A549 (cell line): ENCODE measurements around the gene GGA1. TPM values are rescaled to one million over a fixed set of nuclear protein-coding genes. Genes with fewer than 3 reads are reported as not detected.

Source experiments
- ATAC-seq, 2 experiments: fragments of 200-7000 bp in 1 of 2; fragments of >200 bp in 1 of 2; cut with Nextera tagmentation in 1 of 2; cut with Tn5 transposase in 1 of 2; 3 replicates each; pipeline versions ENCODE4 v1.8.0 to v1.9.1; 2018 to 2020; ENCODE audit warnings: mild to moderate bottlenecking in 1 of 2, moderate library complexity in 1 of 2
- CTCF ChIA-PET: fragments of 300-600 bp; sonication (Branson Sonifier 250); formaldehyde crosslinking; extraction: SDS; loops from one replicate; lab custom pipeline; 2021; ENCODE audit warnings: antibody characterized with exemption, inconsistent platforms; lab: Yijun Ruan, JAX
- POLR2A ChIA-PET: fragments of 350-600 bp; formaldehyde crosslinking; extraction: SDS; loops from one replicate; lab custom pipeline; 2021; ENCODE audit warnings: antibody characterized with exemption, inconsistent platforms; lab: Yijun Ruan, JAX
- DNase-seq, 2 experiments: peaks; one replicate each; pipeline versions ENCODE4 v3.0.0 to v3.0.0-alpha.2; 2011 to 2016; ENCODE audit warnings: low read depth in 1 of 2, low spot score in 1 of 2
- FAIRE-seq: peaks from 2 replicates; lab custom pipeline; 2011; peaks lifted over from hg19 to GRCh38; lab: Jason Lieb, UNC
- H3K27ac ChIP-seq, 2 experiments: fragments of >200 bp; sonication (Bioruptor Twin); formaldehyde crosslinking; 3 replicates each; pipeline ENCODE4 v1.5.1; 2016 to 2017
- H3K4me1 ChIP-seq: fragments of >200 bp; sonication (Bioruptor Twin); formaldehyde crosslinking; 3 replicates; pipeline ENCODE4 v1.6.1; 2016
- H3K4me2 ChIP-seq: fragments of >200 bp; sonication (Bioruptor Twin); formaldehyde crosslinking; 3 replicates; pipeline ENCODE4 v1.6.1; 2016
- H3K4me3 ChIP-seq: fragments of >200 bp; sonication (Bioruptor Twin); formaldehyde crosslinking; 3 replicates; pipeline ENCODE4 v1.5.1; 2016
- H3K9me3 ChIP-seq: fragments of >200 bp; sonication (Bioruptor Twin); formaldehyde crosslinking; 3 replicates; pipeline ENCODE4 v1.6.1; 2016
- ATOH8 ChIP-seq: fragments of 250-450 bp; sonication (Bioruptor Pico); IDR thresholded peaks from 2 replicates; pipeline ENCODE4 v1.5.0; 2020; ENCODE audit warnings: low read depth, mild to moderate bottlenecking, moderate library complexity
- BCL3 ChIP-seq: fragments of >200 bp; sonication (Bioruptor Twin); formaldehyde crosslinking; IDR thresholded peaks from 3 replicates; pipeline ENCODE4 v1.6.1; 2016
- CBX2 ChIP-seq: fragments of 200-600 bp; sonication (generic); IDR thresholded peaks from 2 replicates; pipeline ENCODE4 v1.6.1; 2016; ENCODE audit warnings: low read depth, mild to moderate bottlenecking, borderline replicate concordance
- CBX8 ChIP-seq: fragments of 200-600 bp; sonication (generic); IDR thresholded peaks from 2 replicates; pipeline ENCODE4 v1.6.1; 2016
- CHD2 ChIP-seq: fragments of 150-350 bp; IDR thresholded peaks from 2 replicates; pipeline ENCODE4 v1.6.1; 2014; ENCODE audit warnings: low read length; ENCODE audit not compliant: partially characterized antibody
- CHD4 ChIP-seq: fragments of 200-600 bp; sonication (generic); IDR thresholded peaks from 2 replicates; pipeline ENCODE4 v1.6.1; 2016; ENCODE audit warnings: antibody characterized with exemption, mild to moderate bottlenecking, borderline replicate concordance
- CTCF ChIP-seq: fragments of >200 bp; sonication (Bioruptor Twin); formaldehyde crosslinking; IDR thresholded peaks from 3 replicates; pipeline ENCODE4 v1.5.1; 2016
- EHF ChIP-seq: fragments of 250-450 bp; sonication (Bioruptor Pico); IDR thresholded peaks from 2 replicates; pipeline ENCODE4 v1.5.0; 2020; ENCODE audit warnings: mild to moderate bottlenecking
- ESRRA ChIP-seq: fragments of 150-350 bp; IDR thresholded peaks from 2 replicates; pipeline ENCODE4 v1.6.1; 2014; ENCODE audit warnings: mild to moderate bottlenecking, low read length, borderline replicate concordance
- FOSB ChIP-seq: fragments of 250-450 bp; sonication (Bioruptor Pico); IDR thresholded peaks from 2 replicates; pipeline ENCODE4 v1.5.0; 2020; ENCODE audit warnings: mild to moderate bottlenecking, moderate library complexity
- FOXS1 ChIP-seq: fragments of 250-450 bp; sonication (Bioruptor Pico); IDR thresholded peaks from 2 replicates; pipeline ENCODE4 v1.5.0; 2020; ENCODE audit warnings: mild to moderate bottlenecking, moderate library complexity
- HMGXB4 ChIP-seq: fragments of 250-450 bp; sonication (Bioruptor Pico); IDR thresholded peaks from 2 replicates; pipeline ENCODE4 v1.5.0; 2021; ENCODE audit warnings: mild to moderate bottlenecking, moderate library complexity, borderline replicate concordance
- HOXA7 ChIP-seq: fragments of 250-450 bp; sonication (Bioruptor Pico); IDR thresholded peaks from 2 replicates; pipeline ENCODE4 v1.5.0; 2020; ENCODE audit warnings: mild to moderate bottlenecking, moderate library complexity
- HOXB5 ChIP-seq: fragments of 250-450 bp; sonication (Bioruptor Pico); IDR thresholded peaks from 2 replicates; pipeline ENCODE4 v1.5.0; 2020; ENCODE audit warnings: mild to moderate bottlenecking, moderate library complexity
- KDM5A ChIP-seq: fragments of 200-600 bp; sonication (generic); IDR thresholded peaks from 2 replicates; pipeline ENCODE4 v1.6.1; 2016; ENCODE audit warnings: antibody characterized with exemption, mild to moderate bottlenecking
- MAFK ChIP-seq: fragments of 450-650 bp; IDR thresholded peaks from 2 replicates; pipeline ENCODE4 v1.6.1; 2014; ENCODE audit not compliant: partially characterized antibody
- MAX ChIP-seq: IDR thresholded peaks from 2 replicates; pipeline ENCODE4 v1.6.1; 2012
- NFE2L2 ChIP-seq: fragments of 150-350 bp; conservative IDR thresholded peaks from 2 replicates; pipeline ENCODE4 v1.6.1; 2014; ENCODE audit warnings: low read length
- NPAS2 ChIP-seq: fragments of 250-450 bp; sonication (Bioruptor Pico); IDR thresholded peaks from 2 replicates; pipeline ENCODE4 v1.8.0; 2022; ENCODE audit warnings: mild to moderate bottlenecking, moderate library complexity, borderline replicate concordance
- PHF8 ChIP-seq: fragments of 200-600 bp; sonication (generic); IDR thresholded peaks from 2 replicates; pipeline ENCODE4 v1.6.1; 2016; ENCODE audit warnings: low read depth, mild to moderate bottlenecking, antibody characterized with exemption, moderate library complexity, borderline replicate concordance
- RAD21 ChIP-seq, 2 experiments: fragments of >200 bp in 1 of 2; sonication (Bioruptor Twin) in 1 of 2; formaldehyde crosslinking in 1 of 2; IDR thresholded peaks in 1 of 2; conservative IDR thresholded peaks in 1 of 2; 2 replicates in 1 of 2; 3 replicates in 1 of 2; pipeline ENCODE4 v1.6.1; 2012 to 2018; ENCODE audit warnings: inconsistent platforms in 1 of 2
- RARB ChIP-seq: fragments of 250-450 bp; sonication (Bioruptor Pico); IDR thresholded peaks from 2 replicates; pipeline ENCODE4 v1.8.0; 2021; ENCODE audit warnings: mild to moderate bottlenecking, moderate library complexity
- RCOR1 ChIP-seq: fragments of 150-350 bp; IDR thresholded peaks from 2 replicates; pipeline ENCODE4 v1.6.1; 2014; ENCODE audit warnings: antibody characterized with exemption, low read length, low read depth
- REST ChIP-seq: fragments of 200-600 bp; sonication (generic); IDR thresholded peaks from 2 replicates; pipeline ENCODE4 v1.6.1; 2016; ENCODE audit warnings: antibody characterized with exemption, mild to moderate bottlenecking, moderate library complexity
- RFX5 ChIP-seq: fragments of 450-650 bp; IDR thresholded peaks from 2 replicates; pipeline ENCODE4 v1.7.1; 2014; ENCODE audit warnings: antibody characterized with exemption, mild to moderate bottlenecking, moderate library complexity
- SMC3 ChIP-seq: fragments of >200 bp; sonication (Bioruptor Twin); formaldehyde crosslinking; IDR thresholded peaks from 3 replicates; pipeline ENCODE4 v1.6.1; 2018; ENCODE audit warnings: inconsistent platforms
- TFCP2L1 ChIP-seq: fragments of 250-450 bp; sonication (Bioruptor Pico); IDR thresholded peaks from 2 replicates; pipeline ENCODE4 v1.5.0; 2021; ENCODE audit warnings: mild to moderate bottlenecking
- USF2 ChIP-seq: fragments of 450-650 bp; IDR thresholded peaks from 2 replicates; pipeline ENCODE4 v1.6.1; 2014; ENCODE audit warnings: antibody characterized with exemption
- WGBS: methylation state at CpG from one replicate; pipeline ENCODE4 v1.1.6; 2017; ENCODE audit errors: missing lambda C conversion rate; 5-methylcytosine and 5-hydroxymethylcytosine counted together
- polyA plus RNA-seq, 4 experiments: library from polyadenylated mRNA; depleted of rRNA in 3 of 4; stranded (reverse); fragments of >200 nt; fragmentation: RNase III in 1 of 4; extraction: RNeasy Plus Mini Kit Qiagen cat#74134 plus additional on column Dnase treatment in 1 of 4; gene quantifications; 2 replicates in 3 of 4; 3 replicates in 1 of 4; pipeline ENCODE4 v1.2.3, GENCODE V29; 2011 to 2017

Gene GGA1
- polyA plus RNA-seq, 2 of the 4 experiments (the other 2 are of a cell fraction): 22.0 to 26.1 TPM

- TF ChIP-seq KDM5A: no peak
- TF ChIP-seq RFX5: no peak
- TF ChIP-seq USF2: no peak
- TF ChIP-seq CTCF: no peak
- no peak for TF ChIP-seq CHD2
- no peak for TF ChIP-seq FOXS1 (CRISPR knock-in tag)
- TF ChIP-seq HOXA7 (CRISPR knock-in tag): no peak
- no peak for TF ChIP-seq TFCP2L1
- TF ChIP-seq NFE2L2: no peak
- no peak for TF ChIP-seq CHD4
- TF ChIP-seq EHF (CRISPR knock-in tag): no peak
- TF ChIP-seq NPAS2 (CRISPR knock-in tag): no peak
- no peak for TF ChIP-seq CBX8
- TF ChIP-seq RAD21 (conservative IDR thresholded peaks at IDR 0.05 in 1 of 2, IDR thresholded peaks at IDR 0.05 in 1 of 2): no peak
- no peak for TF ChIP-seq ATOH8 (CRISPR knock-in tag)
- TF ChIP-seq RARB (CRISPR knock-in tag): no peak
- no peak for TF ChIP-seq MAFK
- TF ChIP-seq REST: no peak
- TF ChIP-seq MAX: peak; percentile 31; the same call in 1 of the 2 replicates
- no peak for TF ChIP-seq FOSB (CRISPR knock-in tag)
- TF ChIP-seq, all 56 proteins: peak for 7
Observed at GRCh38 chr22:37676736-37677492, 68.3 kb downstream of the GGA1 start (continued).

GRCh38 chr22:37677493-37677974, 68.9 kb downstream of the GGA1 start:
- FAIRE-seq (no peak), ATAC-seq (no peak), DNase-seq (no peak)
- POLR2A ChIA-PET: interaction anchor here (0.6 kb wide), 1 partner anchor 8 kb away, joined by 4 read pairs; no protein-coding TSS in a partner anchor
- CTCF ChIA-PET: interaction anchor here (2.0 to 15.2 kb wide), 2 partner anchors 8 to 34 kb away, joined by 5 to 152 read pairs; partner anchors contain the start of gene NOL12
- Histone ChIP-seq H3K27ac (peak overlapping the region; percentile 93 to 97), H3K4me3 (peak overlapping the region; percentile 64), H3K9me3 (no peaks in the 10 kb centered on the region), H3K4me2 (peak overlapping the region; percentile 100), H3K4me1 (peaks cover 33% of the 10 kb centered on the region)
- WGBS: 70% methylated on average over 15 of the region's 15 CpGs
- TF ChIP-seq RCOR1 (no peak), PHF8 (no peak), RARB (CRISPR knock-in tag) (no peak), BCL3 (no peak), HOXA7 (CRISPR knock-in tag) (no peak), SMC3 (no peak), ESRRA (no peak), HOXB5 (CRISPR knock-in tag) (no peak), HMGXB4 (CRISPR knock-in tag) (no peak), FOSB (CRISPR knock-in tag) (no peak), CBX2 (no peak), CBX8 (no peak)
